ENCODE measurements around the gene TRIP13. TPM values are rescaled to one million over a fixed set of nuclear protein-coding genes. Genes with fewer than 3 reads are reported as not detected.

TRIP13 gene
- total and polyA plus RNA-seq, 2 experiments from 2014 or later, result 42.5 to 44.8 TPM

DNA sequence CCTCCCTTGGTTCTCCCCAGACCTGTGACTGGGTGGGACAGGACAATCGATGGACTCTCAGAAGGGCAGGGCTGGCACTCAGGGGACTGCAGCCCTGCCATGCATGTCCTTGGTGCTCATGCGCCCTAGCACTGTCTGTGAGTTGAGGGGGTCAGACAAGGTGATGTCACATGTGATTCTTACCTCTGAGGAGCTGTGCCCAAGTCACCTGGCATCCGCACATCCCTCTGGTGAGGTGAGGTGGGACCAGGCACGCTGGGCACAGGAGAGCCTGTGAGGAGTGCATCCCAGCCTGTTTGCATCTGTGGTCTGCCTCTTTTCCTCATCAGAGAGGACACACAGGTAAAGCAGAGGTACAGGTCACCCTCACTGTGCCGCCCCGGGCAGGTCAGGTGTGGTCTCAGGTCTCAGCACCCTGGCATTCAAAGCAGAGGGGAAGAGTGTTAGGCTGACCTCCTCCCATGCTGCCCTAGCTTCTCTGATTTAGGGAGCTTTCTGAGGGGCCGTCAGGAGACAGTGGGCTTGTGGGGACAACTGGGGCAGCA, 14.8 kb downstream of the TRIP13 start (continued):
- TF ChIP-seq CREB1 (CRISPR knock-in tag; IDR thresholded peaks at IDR 0.05; ENCODE audit: low read depth), result no peak
- TF ChIP-seq, protein P1, sequence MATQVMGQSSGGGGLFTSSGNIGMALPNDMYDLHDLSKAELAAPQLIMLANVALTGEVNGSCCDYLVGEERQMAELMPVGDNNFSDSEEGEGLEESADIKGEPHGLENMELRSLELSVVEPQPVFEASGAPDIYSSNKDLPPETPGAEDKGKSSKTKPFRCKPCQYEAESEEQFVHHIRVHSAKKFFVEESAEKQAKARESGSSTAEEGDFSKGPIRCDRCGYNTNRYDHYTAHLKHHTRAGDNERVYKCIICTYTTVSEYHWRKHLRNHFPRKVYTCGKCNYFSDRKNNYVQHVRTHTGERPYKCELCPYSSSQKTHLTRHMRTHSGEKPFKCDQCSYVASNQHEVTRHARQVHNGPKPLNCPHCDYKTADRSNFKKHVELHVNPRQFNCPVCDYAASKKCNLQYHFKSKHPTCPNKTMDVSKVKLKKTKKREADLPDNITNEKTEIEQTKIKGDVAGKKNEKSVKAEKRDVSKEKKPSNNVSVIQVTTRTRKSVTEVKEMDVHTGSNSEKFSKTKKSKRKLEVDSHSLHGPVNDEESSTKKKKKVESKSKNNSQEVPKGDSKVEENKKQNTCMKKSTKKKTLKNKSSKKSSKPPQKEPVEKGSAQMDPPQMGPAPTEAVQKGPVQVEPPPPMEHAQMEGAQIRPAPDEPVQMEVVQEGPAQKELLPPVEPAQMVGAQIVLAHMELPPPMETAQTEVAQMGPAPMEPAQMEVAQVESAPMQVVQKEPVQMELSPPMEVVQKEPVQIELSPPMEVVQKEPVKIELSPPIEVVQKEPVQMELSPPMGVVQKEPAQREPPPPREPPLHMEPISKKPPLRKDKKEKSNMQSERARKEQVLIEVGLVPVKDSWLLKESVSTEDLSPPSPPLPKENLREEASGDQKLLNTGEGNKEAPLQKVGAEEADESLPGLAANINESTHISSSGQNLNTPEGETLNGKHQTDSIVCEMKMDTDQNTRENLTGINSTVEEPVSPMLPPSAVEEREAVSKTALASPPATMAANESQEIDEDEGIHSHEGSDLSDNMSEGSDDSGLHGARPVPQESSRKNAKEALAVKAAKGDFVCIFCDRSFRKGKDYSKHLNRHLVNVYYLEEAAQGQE (IDR thresholded peaks at IDR 0.05; ENCODE audit: unreplicated experiment), result no peak
- TF ChIP-seq NANOG (IDR thresholded peaks at IDR 0.05; ENCODE audit: borderline replicate concordance), result no peak

DNA sequence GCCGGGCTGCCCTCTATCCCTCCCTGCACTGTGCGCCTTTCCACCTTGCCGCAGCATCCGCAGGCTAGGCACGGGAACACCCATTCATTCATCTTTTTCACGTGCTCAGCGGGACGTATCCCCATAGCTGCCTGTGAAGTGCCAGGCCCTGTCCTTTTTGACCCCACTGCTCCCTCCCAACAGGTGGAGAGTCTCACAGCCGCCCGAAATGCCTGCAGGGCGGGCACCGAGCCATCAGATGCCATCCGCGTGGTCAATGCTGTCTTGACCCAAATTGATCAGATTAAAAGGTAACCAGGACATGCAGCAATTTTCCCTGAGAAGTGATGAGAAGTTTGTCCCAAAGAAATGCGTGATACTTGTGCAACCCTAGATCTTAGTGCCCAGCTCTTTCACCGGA, 15.5 kb downstream of the TRIP13 start:
- no peaks in the 10 kb centered on the region for H3K27me3 ChIP-seq (ENCODE audit: insufficient read depth)

More for the DNA sequence above, 15.5 kb downstream of the TRIP13 start:
- ATAC-seq (no peak), DNase-seq (ENCODE audit: low spot score) (no peak)
- Histone ChIP-seq H2AFZ (no peak overlapping the region), H3K4me3 (no peak overlapping the region), H3K9me2 (ENCODE audit: insufficient read depth) (no peaks in the 10 kb centered on the region), H3K36me3 (ENCODE audit: insufficient read depth) (peaks cover 58% of the 10 kb centered on the region), H4K20me1 (replicated peaks; ENCODE audit: insufficient read depth) (peaks cover 11% of the 10 kb centered on the region), H3K79me2 (replicated peaks; ENCODE audit: insufficient read depth) (peaks cover 19% of the 10 kb centered on the region; the same call in 1 of the 2 replicates), H3K27ac (ENCODE audit: low read depth) (no peak overlapping the region), H3F3A (replicated peaks; ENCODE audit: low read depth) (no peaks in the 10 kb centered on the region), H3K4me2 (no peak overlapping the region), H3K4me1 (ENCODE audit: insufficient read depth) (no peaks in the 10 kb centered on the region)
- Mint-ChIP-seq H3K4me1 (no peaks in the 10 kb centered on the region; the same call in 2 of the 3 replicates), H3K4me3 (no peak overlapping the region), H3K36me3 (ENCODE audit: low read depth) (peaks cover 86% of the 10 kb centered on the region), H3K27me3 (ENCODE audit: insufficient read depth, low read depth, poor library complexity) (no peaks in the 10 kb centered on the region), H3K9me3 (no peaks in the 10 kb centered on the region), H3K27ac (no peak overlapping the region)
- TF ChIP-seq NANOG (IDR thresholded peaks at IDR 0.05; ENCODE audit: borderline replicate concordance) (no peak), EZH2 (IDR thresholded peaks at IDR 0.05; ENCODE audit: low read depth, unreplicated experiment) (no peak), CREB1 (CRISPR knock-in tag; IDR thresholded peaks at IDR 0.05; ENCODE audit: low read depth) (no peak), ZNF114 (CRISPR knock-in tag; IDR thresholded peaks at IDR 0.05) (no peak)
- TF ChIP-seq, protein P2, sequence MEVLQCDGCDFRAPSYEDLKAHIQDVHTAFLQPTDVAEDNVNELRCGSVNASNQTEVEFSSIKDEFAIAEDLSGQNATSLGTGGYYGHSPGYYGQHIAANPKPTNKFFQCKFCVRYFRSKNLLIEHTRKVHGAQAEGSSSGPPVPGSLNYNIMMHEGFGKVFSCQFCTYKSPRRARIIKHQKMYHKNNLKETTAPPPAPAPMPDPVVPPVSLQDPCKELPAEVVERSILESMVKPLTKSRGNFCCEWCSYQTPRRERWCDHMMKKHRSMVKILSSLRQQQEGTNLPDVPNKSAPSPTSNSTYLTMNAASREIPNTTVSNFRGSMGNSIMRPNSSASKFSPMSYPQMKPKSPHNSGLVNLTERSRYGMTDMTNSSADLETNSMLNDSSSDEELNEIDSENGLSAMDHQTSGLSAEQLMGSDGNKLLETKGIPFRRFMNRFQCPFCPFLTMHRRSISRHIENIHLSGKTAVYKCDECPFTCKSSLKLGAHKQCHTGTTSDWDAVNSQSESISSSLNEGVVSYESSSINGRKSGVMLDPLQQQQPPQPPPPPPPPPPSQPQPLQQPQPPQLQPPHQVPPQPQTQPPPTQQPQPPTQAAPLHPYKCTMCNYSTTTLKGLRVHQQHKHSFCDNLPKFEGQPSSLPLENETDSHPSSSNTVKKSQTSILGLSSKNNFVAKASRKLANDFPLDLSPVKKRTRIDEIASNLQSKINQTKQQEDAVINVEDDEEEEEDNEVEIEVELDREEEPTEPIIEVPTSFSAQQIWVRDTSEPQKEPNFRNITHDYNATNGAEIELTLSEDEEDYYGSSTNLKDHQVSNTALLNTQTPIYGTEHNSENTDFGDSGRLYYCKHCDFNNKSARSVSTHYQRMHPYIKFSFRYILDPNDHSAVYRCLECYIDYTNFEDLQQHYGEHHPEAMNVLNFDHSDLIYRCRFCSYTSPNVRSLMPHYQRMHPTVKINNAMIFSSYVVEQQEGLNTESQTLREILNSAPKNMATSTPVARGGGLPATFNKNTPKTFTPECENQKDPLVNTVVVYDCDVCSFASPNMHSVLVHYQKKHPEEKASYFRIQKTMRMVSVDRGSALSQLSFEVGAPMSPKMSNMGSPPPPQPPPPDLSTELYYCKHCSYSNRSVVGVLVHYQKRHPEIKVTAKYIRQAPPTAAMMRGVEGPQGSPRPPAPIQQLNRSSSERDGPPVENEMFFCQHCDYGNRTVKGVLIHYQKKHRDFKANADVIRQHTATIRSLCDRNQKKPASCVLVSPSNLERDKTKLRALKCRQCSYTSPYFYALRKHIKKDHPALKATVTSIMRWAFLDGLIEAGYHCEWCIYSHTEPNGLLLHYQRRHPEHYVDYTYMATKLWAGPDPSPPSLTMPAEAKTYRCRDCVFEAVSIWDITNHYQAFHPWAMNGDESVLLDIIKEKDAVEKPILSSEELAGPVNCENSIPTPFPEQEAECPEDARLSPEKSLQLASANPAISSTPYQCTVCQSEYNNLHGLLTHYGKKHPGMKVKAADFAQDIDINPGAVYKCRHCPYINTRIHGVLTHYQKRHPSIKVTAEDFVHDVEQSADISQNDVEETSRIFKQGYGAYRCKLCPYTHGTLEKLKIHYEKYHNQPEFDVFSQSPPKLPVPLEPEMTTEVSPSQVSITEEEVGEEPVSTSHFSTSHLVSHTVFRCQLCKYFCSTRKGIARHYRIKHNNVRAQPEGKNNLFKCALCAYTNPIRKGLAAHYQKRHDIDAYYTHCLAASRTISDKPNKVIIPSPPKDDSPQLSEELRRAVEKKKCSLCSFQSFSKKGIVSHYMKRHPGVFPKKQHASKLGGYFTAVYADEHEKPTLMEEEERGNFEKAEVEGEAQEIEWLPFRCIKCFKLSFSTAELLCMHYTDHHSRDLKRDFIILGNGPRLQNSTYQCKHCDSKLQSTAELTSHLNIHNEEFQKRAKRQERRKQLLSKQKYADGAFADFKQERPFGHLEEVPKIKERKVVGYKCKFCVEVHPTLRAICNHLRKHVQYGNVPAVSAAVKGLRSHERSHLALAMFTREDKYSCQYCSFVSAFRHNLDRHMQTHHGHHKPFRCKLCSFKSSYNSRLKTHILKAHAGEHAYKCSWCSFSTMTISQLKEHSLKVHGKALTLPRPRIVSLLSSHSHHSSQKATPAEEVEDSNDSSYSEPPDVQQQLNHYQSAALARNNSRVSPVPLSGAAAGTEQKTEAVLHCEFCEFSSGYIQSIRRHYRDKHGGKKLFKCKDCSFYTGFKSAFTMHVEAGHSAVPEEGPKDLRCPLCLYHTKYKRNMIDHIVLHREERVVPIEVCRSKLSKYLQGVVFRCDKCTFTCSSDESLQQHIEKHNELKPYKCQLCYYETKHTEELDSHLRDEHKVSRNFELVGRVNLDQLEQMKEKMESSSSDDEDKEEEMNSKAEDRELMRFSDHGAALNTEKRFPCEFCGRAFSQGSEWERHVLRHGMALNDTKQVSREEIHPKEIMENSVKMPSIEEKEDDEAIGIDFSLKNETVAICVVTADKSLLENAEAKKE (CRISPR knock-in tag; IDR thresholded peaks at IDR 0.05), result no peak
- TF ChIP-seq, protein P1 (IDR thresholded peaks at IDR 0.05; ENCODE audit: unreplicated experiment), result no peak
